Endothelial cell of umbilical vein (primary cell): Measurements from ENCODE around the gene STRN3. TPM values are rescaled to one million over a fixed set of nuclear protein-coding genes. Genes with fewer than 3 reads are reported as not detected.
A peak's percentile ranks its signal among the peaks of the same experiment; 100 is the strongest.

Source experiments
- BruUV-seq: library from RNA; stranded (reverse); fragments of 400-500 nt; replicated peaks from 2 replicates; lab custom pipeline; 2021; lab: Mats Ljungman, UMichigan
- CTCF ChIA-PET: fragments of 300-600, 350-600 bp; sonication (Branson Sonifier 250); formaldehyde crosslinking; loops from one replicate; lab custom pipeline; 2021; ENCODE audit warnings: antibody characterized with exemption, inconsistent platforms; lab: Charles Lee
- POLR2A ChIA-PET: fragments of 300-600, 350-600 bp; sonication (Branson Sonifier 250); formaldehyde crosslinking; loops from one replicate; lab custom pipeline; 2021; ENCODE audit warnings: antibody characterized with exemption, inconsistent platforms; lab: Charles Lee
- DNase-seq: peaks from one replicate; pipeline ENCODE4 v3.0.0-alpha.2; 2011; ENCODE audit warnings: low read depth, low spot score
- FAIRE-seq: peaks from 2 replicates; lab custom pipeline; 2011; peaks lifted over from hg19 to GRCh38; lab: Jason Lieb, UNC
- H2AFZ ChIP-seq: 2 replicates; pipeline ENCODE4 v1.6.0; 2012; ENCODE audit warnings: low read depth, low read length, control low read depth, inconsistent platforms
- H3K27ac ChIP-seq: 2 replicates; pipeline ENCODE4 v1.5.1; 2011; ENCODE audit warnings: low read depth, mild to moderate bottlenecking, control low read depth, low read length, moderate library complexity; ENCODE audit not compliant: insufficient read depth
- H3K27me3 ChIP-seq, 2 experiments: 2 replicates each; pipeline versions ENCODE4 v1.6.0 to v1.6.1; 2011; ENCODE audit warnings: low read length in 2 of 2, mixed read lengths in 1 of 2; ENCODE audit not compliant: control insufficient read depth in 2 of 2, insufficient read depth in 2 of 2
- H3K36me3 ChIP-seq, 2 experiments: 2 replicates in 1 of 2; 3 replicates in 1 of 2; pipeline ENCODE4 v1.5.1; 2011; ENCODE audit warnings: low read length in 2 of 2, mild to moderate bottlenecking in 1 of 2, moderate library complexity in 1 of 2; ENCODE audit not compliant: control insufficient read depth in 2 of 2, insufficient read depth in 2 of 2; ENCODE audit errors: extremely low read depth in 1 of 2
- H3K4me1 ChIP-seq: 3 replicates; pipeline ENCODE4 v1.5.1; 2011; ENCODE audit warnings: mild to moderate bottlenecking, low read length; ENCODE audit not compliant: control insufficient read depth, insufficient read depth; ENCODE audit errors: extremely low read depth
- H3K4me2 ChIP-seq: 2 replicates; pipeline ENCODE4 v1.6.1; 2011; ENCODE audit warnings: low read length, control low read depth, mixed read lengths; ENCODE audit not compliant: insufficient read depth
- H3K4me3 ChIP-seq, 3 experiments: fragments of 200-600 bp in 1 of 3; sonication (generic), shearing (Covaris generic) in 1 of 3; replicated peaks in 1 of 3; 2 replicates each; pipeline ENCODE4 v1.5.1; 2011 to 2016; ENCODE audit warnings: control low read depth in 3 of 3, low read length in 3 of 3, mild to moderate bottlenecking in 2 of 3, inconsistent platforms in 1 of 3, low read depth in 1 of 3, moderate library complexity in 1 of 3; ENCODE audit not compliant: insufficient read depth in 1 of 3
- H3K79me2 ChIP-seq: 2 replicates; pipeline ENCODE4 v1.6.0; 2012; ENCODE audit warnings: low read length, inconsistent platforms; ENCODE audit not compliant: control insufficient read depth, insufficient read depth
- H3K9ac ChIP-seq: replicated peaks from 2 replicates; pipeline ENCODE3; 2011; ENCODE audit warnings: low read length, control low read depth; ENCODE audit not compliant: insufficient read depth; ENCODE audit errors: extremely low read depth
- H3K9me1 ChIP-seq: replicated peaks from 3 replicates; pipeline ENCODE4 v1.6.0; 2011; ENCODE audit warnings: mild to moderate bottlenecking, low read length; ENCODE audit not compliant: control insufficient read depth, insufficient read depth; ENCODE audit errors: extremely low read depth
- H3K9me3 ChIP-seq: replicated peaks from 2 replicates; pipeline ENCODE4 v1.5.1; 2012; ENCODE audit warnings: low read length, inconsistent platforms; ENCODE audit not compliant: control insufficient read depth, insufficient read depth
- H4K20me1 ChIP-seq: replicated peaks from 2 replicates; pipeline ENCODE3; 2011; ENCODE audit warnings: mild to moderate bottlenecking, low read length; ENCODE audit not compliant: control insufficient read depth, insufficient read depth; ENCODE audit errors: extremely low read depth
- FOS ChIP-seq: IDR thresholded peaks from 2 replicates; pipeline ENCODE4 v1.6.1; 2011; ENCODE audit warnings: mild to moderate bottlenecking, low read length, moderate library complexity, borderline replicate concordance; ENCODE audit not compliant: insufficient read depth
- GATA2 ChIP-seq: IDR thresholded peaks from 2 replicates; pipeline ENCODE4 v1.7.0; 2011; ENCODE audit warnings: low read depth, mild to moderate bottlenecking, moderate library complexity, mixed read lengths, low read length; ENCODE audit not compliant: insufficient read length, insufficient read depth
- JUN ChIP-seq: IDR thresholded peaks from 2 replicates; pipeline ENCODE4 v1.6.1; 2011; ENCODE audit warnings: borderline replicate concordance, low read depth; ENCODE audit not compliant: insufficient read length, insufficient read depth
- dilution Hi-C: fragments of 300-500 bp; cut with MboI; formaldehyde crosslinking; loops from one replicate; pipeline ENCODE4 v1.15.0; 2019; ENCODE audit warnings: low sequenced_read_pairs; ENCODE audit not compliant: extremely low pct_ligation_motif_present
- intact Hi-C: fragments of 100-400 bp; cut with micrococcal nuclease; formaldehyde crosslinking; loops from one replicate; pipeline ENCODE4 v1.10.0; 2022
- polyA plus RNA-seq, 4 experiments: library from polyadenylated mRNA; depleted of rRNA in 3 of 4; stranded (reverse) in 3 of 4; unstranded in 1 of 4; fragments of >200 nt; gene quantifications; 2 replicates each; pipeline versions ENCODE4 v1.2.1 to v1.2.3, GENCODE V29; 2011 to 2012; ENCODE audit warnings: missing spikeins in 1 of 4
- total RNA-seq: library from RNA; stranded (reverse); gene quantifications from 2 replicates; pipeline ENCODE4 v1.2.3, GENCODE V29; 2021
- TF ChIP-seq, protein P1 (sequence below): IDR thresholded peaks from 2 replicates; pipeline ENCODE4 v1.6.1; 2011; ENCODE audit not compliant: insufficient read depth, insufficient read length
- TF ChIP-seq, protein P2 (sequence below), 2 donors: IDR thresholded peaks; 1 replicate in 1 of 2; 2 replicates in 1 of 2; pipeline ENCODE4 v1.5.1; 2011; ENCODE audit warnings: low read length in 2 of 2, mild to moderate bottlenecking in 2 of 2, moderate library complexity in 2 of 2, control low read depth in 1 of 2, inconsistent platforms in 1 of 2, low read depth in 1 of 2; ENCODE audit not compliant: insufficient read depth in 1 of 2; ENCODE audit errors: extremely low read depth in 1 of 2

The STRN3 gene
- total and polyA plus RNA-seq, 2 donors (not counting 3 experiments of a cell fraction or from before 2014, with no cell fraction given): 8.4 to 35.1 TPM

DNA sequence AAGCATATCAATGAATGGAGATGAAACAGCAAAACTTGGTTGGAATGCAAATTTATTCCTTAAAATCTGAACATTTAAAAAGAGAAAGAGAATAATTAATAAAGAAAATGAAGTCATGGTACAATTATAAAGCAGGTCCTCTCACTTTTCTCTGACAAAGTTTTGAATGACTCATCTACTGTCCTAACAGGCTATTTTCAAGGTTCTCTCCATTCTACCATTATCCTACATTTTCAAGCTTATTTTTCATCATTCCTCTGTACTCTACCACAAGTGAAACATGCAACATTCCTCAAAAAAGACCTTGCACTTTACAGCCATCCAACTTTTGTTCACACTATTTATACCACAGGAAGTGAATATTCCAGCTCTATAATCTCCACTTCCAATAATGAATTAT, 37.7 kb downstream of the STRN3 start:
- H3K9ac ChIP-seq: no peak overlapping the region
- no peaks in the 10 kb centered on the region for H3K27me3 ChIP-seq
- no peak overlapping the region for H2AFZ ChIP-seq
- peaks cover 3% of the 10 kb centered on the region for H3K4me1 ChIP-seq
- H3K27ac ChIP-seq: no peak overlapping the region
- no peaks in the 10 kb centered on the region for H3K36me3 ChIP-seq
- no TSS peak for BruUV-seq
- H3K9me3 ChIP-seq: no peaks in the 10 kb centered on the region
- H3K4me2 ChIP-seq: no peak overlapping the region
- intact Hi-C loops: no loop called here
- ChIA-PET POLR2A (no interaction called here), CTCF (interaction anchor here (1.4 to 1.5 kb wide), 3 partner anchors 10 to 112 kb away, joined by 4 read pairs; no protein-coding TSS in a partner anchor)
- dilution Hi-C loops: no loop called here
- H4K20me1 ChIP-seq: peaks cover 10% of the 10 kb centered on the region
- H3K4me3 ChIP-seq: no peak overlapping the region
- DNase-seq: peak; percentile 13
- FAIRE-seq: no peak
- H3K9me1 ChIP-seq: no peaks in the 10 kb centered on the region
- H3K79me2 ChIP-seq: peaks cover 81% of the 10 kb centered on the region
- TF ChIP-seq JUN (peak; percentile 6), FOS (peak; percentile 71)
- TF ChIP-seq, protein P1, sequence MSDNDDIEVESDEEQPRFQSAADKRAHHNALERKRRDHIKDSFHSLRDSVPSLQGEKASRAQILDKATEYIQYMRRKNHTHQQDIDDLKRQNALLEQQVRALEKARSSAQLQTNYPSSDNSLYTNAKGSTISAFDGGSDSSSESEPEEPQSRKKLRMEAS: no peak
- TF ChIP-seq, protein P2, sequence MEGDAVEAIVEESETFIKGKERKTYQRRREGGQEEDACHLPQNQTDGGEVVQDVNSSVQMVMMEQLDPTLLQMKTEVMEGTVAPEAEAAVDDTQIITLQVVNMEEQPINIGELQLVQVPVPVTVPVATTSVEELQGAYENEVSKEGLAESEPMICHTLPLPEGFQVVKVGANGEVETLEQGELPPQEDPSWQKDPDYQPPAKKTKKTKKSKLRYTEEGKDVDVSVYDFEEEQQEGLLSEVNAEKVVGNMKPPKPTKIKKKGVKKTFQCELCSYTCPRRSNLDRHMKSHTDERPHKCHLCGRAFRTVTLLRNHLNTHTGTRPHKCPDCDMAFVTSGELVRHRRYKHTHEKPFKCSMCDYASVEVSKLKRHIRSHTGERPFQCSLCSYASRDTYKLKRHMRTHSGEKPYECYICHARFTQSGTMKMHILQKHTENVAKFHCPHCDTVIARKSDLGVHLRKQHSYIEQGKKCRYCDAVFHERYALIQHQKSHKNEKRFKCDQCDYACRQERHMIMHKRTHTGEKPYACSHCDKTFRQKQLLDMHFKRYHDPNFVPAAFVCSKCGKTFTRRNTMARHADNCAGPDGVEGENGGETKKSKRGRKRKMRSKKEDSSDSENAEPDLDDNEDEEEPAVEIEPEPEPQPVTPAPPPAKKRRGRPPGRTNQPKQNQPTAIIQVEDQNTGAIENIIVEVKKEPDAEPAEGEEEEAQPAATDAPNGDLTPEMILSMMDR (IDR thresholded peaks at IDR 0.05; ENCODE audit: extremely low read depth in 1 of 2, insufficient read depth in 1 of 2, low read depth in 1 of 2, low read length in 2 of 2): no peak

DNA sequence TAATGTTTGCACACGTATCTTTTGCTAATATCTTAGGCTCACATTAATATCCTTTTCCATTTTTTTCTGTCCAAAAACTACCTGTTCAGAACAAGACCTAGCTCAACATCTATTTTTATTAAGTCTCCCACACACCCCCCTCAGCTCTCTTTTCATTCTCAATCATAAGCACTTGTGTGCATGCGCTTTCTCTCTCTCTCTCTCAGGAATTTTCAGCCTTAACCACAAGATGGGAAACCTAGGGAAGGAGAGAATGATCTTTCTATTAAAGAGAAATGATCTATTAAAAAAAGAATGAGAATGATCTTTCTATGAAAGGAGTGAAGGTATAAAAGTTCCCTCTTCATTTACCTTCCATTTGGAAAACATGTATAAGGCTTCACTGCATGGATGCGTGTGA, 40.4 kb downstream of the STRN3 start:
- ChIA-PET CTCF (interaction anchor here (1.2 to 2.0 kb wide), 2 partner anchors 9 to 29 kb away, joined by 3 to 7 read pairs; no protein-coding TSS in a partner anchor), POLR2A (no interaction called here)
- Histone ChIP-seq H3K4me2 (no peak overlapping the region), H3K27me3 (no peaks in the 10 kb centered on the region), H3K9ac (no peak overlapping the region), H3K36me3 (no peaks in the 10 kb centered on the region), H3K27ac (no peak overlapping the region), H2AFZ (no peak overlapping the region), H4K20me1 (peaks cover 12% of the 10 kb centered on the region), H3K4me1 (no peaks in the 10 kb centered on the region), H3K4me3 (no peak overlapping the region), H3K9me3 (no peaks in the 10 kb centered on the region), H3K79me2 (peaks cover 77% of the 10 kb centered on the region), H3K9me1 (no peaks in the 10 kb centered on the region)
- no TSS peak for BruUV-seq
- DNase-seq (no peak), FAIRE-seq (no peak)
- dilution Hi-C loops (no loop called here), intact Hi-C loops (loop anchor here (1.0 kb wide), 1 partner anchor 93 kb away; no protein-coding TSS in a partner anchor)
- TF ChIP-seq, protein P2 (IDR thresholded peaks at IDR 0.05; ENCODE audit: extremely low read depth in 1 of 2, insufficient read depth in 1 of 2, low read depth in 1 of 2, low read length in 2 of 2): no peak
- no peak for TF ChIP-seq FOS
- no peak for TF ChIP-seq GATA2
